ENCODE measurements around the gene DCXR. TPM values are rescaled to one million over a fixed set of nuclear protein-coding genes. Genes with fewer than 3 reads are reported as not detected.

Gene DCXR
- polyA plus RNA-seq, 12 donors, result 26.8 to 54.2 (median 34.6) TPM; not detected in 1

- DNase-seq, result no peak
These were observed 37.3 kb downstream of the DCXR start for GRCh38 chr17:81999976-82000802.

DNA sequence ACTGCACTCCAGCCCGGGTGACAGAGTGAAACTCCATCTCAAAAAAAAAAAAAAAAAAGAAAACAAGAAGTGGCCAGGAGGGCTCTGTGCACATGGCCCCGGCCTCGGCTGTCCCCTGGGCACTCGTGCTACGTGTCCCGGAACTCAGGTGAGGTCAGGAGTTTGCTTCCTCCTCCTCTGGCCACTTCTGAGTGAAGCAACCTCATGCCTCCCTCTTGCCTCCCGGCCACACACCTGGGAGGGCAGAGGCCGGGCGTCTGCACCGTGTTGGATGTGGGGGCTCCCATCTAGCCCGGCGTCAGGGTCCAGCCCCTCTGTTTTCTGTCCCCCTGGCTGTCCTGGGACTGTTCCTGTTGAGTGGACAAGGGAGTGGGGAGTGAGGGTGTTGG is 37.9 kb downstream of the DCXR start:
- no peak for DNase-seq

- DNase-seq, result no peak
These were observed 38.6 kb downstream of the DCXR start for GRCh38 chr17:81998691-81999438.

DNA sequence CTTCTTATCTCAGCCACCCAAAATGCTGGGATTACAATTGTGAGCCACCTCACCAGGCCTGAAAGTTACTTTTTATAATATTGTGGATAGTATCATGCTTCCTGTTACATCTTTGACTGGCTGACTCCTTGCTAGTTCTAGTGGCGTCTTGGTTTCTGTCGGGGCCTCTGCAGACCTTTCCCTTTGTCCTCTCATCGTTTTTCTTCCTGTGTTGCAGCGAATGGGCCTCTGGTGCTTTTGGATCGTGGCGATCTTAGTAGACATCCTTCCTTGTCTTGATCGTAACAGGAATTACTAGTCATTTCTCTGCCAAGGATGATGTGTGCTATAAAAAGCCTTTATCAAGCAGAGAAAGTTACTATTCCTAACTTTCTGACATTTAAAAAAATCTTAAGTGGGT is 39.3 kb downstream of the DCXR start:
- DNase-seq, result no peak

DNA sequence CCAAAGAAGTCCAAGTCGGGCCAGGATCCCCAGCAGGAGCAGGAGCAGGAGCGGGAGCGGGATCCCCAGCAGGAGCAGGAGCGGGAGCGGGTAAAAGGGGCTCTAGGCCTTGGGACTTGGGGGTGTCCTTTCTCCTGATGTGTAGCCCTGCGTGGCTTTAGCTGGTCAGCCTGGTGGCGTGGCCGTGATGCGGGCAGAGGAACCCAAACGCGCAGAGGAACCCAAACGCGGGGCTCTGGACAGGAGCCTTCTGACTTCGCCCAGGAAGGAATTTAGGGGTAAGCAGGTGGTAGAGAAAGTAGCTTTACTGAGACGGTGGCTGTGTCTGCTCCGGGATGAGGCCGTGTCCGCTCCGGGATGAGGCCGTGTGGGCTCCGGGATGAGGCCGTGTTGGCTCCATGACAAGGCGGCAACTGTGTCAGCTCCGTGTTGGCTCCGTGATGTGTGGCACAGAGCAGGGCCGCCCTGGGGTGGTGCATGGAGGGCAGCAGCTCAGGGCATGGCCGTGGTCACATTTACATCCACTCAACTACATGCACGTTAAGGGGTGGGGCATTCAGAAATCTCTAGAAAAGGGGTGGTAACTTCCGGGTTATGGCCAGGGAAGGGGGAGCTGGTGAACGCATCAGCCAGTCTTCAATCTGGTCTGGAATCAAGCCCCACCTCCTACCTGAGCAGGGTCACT is 40.6 kb downstream of the DCXR start:
- no peak for DNase-seq

DNA sequence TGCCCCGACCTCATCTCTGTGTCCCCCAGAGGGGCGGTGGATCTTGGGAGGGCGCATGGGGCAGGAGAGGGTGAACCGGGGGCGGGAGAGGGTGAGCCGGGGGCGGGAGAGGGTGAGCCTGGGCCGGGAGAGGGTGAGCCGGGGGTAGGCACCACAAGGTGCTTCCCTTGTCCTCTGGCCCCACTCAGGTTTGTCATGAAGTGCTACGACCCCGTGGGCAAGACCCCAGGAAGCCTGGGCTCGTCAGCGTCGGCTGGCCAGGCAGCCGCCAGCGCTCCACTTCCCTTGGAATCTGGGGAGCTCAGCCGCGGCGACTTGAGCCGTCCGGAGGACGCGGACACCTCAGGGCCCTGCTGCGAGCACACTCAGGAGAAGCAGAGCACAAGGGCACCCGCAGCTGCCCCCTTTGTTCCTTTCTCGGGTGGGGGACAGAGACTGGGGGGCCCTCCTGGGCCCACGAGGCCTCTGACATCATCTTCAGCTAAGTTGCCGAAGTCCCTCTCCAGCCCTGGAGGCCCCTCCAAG is 41.2 kb downstream of the DCXR start:
- no peak for DNase-seq

DNA sequence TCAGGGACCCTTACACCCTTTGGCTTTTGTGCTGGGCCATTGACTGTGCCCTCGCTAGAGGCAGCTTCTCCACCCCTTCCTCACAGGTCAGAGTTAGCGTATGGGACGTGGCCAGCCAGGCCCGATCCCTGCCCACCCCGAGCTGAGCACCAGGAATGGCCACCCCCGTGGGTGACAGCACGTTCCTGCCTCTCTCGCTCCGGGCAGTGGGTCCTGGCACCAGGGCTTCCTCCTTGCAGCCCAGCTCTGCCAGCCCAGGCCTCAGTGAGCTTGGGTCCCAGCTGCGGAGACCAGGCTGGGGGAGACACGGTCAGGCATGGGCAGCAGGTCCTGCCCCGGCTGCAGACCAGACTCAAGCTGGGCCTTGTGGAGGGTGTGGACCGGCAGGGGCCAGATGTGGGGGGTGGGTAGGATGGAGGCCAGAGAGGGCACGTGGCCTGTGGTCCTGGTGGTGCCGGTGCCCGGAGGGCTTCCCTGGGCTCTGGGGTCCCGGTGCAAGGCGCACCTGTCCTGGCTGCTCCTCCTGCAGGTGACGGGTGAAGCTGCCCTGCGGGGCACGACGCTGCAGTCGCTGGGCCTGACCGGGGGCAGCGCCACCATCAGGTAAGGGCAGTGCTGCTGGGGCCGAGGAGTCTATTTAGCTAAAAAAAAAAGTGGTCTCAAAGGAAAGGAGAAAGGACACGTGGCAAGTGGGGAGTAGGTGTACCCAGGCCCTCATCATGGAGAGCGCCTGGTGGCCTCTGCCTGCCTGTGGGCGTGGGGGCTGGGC is 41.9 kb downstream of the DCXR start:
- no peak for DNase-seq

DNA sequence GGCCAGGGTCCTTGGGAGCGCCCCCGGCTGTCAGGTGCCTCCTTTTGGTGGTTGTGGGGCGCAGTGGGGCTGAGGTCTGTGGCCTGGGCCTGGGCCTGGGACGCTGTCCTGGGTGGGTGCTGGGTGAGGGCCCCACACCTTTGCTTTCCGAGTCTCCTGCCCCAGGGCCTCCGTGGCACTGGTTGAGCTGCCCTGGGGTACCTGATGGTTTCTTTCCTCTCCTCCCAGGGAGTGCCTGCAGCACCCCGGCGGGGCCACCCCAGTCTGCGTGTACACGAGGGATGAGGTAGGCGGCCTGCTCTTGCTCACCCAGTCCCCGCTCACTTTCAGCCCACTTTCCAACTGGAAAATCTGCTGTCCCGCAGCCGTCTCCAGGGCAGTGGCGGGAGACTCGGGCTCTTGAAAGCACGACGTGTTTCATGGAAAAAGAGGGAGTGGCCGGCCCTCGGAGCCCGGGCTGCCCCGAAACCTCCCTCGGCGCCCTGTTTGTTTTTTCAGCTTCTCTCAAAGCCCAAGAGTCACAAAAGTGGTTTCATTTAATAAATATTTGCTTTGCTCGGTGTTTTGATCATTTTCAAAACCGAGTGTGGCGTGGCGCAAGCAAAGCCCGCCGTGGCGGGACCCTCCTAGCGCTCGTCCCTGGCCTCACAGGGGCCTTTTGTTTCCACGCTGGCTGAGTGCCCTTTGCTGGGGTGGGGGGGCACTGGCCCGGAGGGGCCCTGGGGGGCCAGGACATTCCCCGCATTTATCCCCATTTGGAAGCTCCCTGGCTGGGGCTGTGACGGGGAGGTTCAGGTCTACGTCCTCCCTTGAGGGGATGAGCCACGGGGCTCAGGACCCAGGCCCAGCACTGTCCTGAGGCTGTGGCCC is 42.7 kb downstream of the DCXR start:
- no peak for DNase-seq

DNA sequence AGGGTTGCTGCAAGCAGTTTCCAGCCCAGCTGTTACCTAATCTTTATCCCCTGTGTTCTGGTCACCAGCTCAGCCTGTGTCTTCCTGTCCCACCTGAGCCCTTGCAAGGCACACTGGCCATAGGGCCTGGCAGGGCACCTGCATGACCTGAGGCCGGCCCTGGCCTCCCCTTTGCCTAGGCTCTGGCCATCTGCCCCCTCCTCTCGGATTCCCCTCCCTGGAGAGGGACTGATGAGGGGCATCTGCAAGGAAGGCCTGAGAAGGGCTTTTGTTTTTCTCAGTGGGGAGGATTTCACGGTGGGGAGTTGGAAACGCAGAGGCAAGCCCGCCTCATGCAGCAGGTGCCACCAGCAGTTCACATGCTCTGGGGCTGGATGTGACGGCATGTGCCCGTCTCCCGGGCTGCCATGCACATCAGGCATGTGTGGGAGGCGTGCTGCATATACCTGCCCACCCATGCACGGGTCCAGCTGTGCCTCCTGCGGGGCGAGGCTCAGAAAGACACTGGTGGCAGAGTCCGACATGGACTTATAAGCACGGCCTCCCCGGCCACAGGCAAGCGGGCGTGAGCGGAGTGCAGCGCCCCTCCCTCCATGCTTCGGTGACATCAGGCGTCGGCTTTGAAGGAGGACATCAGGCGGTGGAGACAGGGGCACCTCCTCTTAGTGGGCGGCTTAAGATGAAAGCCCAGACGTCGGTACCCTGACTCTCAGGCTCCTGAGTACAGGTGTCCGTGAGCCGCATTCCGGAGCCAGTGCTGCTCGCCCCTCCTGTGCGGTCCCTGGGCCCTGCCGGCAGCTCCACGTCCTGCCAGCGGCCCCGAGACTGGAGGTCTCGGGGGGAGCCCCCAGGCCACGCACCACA is 43.5 kb downstream of the DCXR start:
- no peak for DNase-seq

GRCh38 chr17:81992306-81993102 is 45.0 kb downstream of the DCXR start:
- DNase-seq, result no peak

DNA sequence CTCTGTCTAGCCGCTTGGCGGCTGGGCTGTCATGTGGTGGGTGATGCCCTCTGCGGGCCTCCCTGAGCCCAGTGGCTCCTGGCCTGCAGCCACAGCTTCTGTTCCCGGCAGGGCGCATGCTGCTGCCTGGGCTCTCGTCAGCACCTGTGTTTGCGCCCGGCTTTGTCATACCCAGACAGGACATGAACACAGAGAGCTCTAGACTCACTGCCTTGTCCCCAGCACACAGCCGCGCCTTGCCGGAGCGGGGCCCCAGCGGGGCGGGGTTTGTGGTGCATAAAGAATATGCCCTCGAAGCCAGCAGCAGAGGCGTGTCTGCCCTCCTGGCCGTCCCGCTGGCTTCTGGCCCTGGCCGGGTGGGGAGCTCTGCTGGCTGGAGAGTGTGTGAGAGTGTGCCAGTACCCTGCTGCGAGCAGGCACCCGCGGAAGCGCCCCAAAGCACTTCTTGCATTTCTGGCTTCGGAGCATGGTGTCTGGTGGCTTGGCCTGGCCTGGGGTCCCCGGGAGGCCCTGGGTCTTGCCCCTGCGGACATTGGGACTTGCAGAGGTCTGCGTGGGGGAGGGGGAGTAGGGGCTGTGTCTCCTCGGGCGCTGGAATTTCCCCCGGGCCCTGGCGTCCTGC is 45.7 kb downstream of the DCXR start:
- DNase-seq, result peak; percentile 48

DNA sequence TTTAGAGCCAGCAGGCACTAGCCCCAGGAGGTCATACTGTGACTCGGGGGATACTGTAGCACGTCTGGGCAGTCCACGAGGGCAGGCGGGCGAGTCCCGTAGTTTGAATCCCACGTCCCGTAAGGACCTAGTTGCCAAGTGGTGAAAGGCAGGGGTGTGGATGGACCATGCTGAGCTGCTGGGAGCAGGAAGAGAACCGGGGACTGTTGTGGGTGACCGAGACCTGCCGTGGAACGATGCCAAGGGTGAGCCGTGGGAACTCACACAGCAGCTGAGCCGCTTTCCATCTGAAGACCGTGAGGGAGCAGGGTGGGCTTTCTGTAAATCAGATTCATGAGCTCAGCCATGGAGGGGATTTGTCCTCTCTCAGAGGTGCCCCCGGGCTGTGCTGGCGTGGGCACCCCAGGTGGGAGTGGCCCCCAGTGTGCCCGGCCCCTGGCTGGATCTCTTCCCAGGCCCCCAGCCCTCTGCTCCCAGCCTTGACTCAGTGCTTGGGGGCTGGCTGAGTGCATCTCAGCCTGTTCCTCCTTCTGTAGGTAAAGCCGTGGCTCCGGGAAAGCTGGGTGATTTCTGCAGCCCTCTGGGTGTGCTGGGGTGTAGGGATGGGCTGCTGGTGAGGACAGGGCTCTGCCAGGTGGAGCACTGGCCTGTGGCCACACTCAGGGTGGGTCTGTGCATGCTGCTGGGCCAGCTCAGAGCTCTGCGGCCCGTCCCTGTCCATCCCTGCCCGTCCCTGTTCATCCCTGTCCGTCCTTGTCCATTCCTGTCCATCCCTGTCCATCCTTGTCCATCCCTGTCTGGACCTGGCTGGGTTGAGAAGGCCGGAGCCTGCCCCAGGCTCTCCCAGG is 46.4 kb downstream of the DCXR start:
- no peak for DNase-seq

DNA sequence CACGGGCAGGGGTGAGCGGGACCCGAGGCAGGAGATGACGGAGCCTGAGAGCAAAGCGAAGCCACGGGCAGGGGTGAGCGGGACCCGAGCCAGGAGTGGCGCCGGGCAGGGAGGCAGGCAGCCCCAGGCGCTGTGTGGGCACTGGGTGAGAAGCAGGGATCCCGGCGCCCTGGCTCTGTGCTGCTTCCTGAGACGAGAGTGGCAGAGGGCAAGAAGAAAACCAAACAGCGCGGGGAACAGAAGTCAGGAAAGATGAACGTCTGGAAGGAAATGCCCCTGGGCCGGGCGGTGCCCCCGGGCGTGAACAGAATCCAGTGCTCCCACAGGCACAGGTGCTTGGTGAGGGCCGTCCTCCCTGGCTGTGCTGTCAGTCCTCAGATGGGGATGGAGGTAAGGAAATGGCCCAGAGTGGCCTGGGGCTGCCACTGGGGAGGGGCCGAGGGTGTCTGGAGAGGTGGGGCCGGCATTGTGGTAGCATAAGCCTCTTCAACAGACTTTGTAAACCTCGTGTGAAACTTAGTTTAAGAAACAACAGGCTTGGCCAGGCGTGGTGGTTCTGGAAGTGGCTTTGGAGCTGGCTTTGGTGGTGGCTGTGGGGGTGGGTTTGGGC is 50.2 kb downstream of the DCXR start:
- no peak for DNase-seq

- no peak for DNase-seq
These were observed 50.9 kb downstream of the DCXR start for GRCh38 chr17:81986606-81987005.
